GM21447 (cell line): ENCODE results near the gene KLHL11.
"Not testable (repeated sequence)": the region's sequence is repeated elsewhere in the genome, so short reads cannot be mapped to it uniquely, and the experiment has no call there.

Source experiments
- ATAC-seq: cut with Tn5 transposase; IDR thresholded peaks from one replicate; pipeline ENCODE4 v1.9.1; 2021; ENCODE audit not compliant: unreplicated experiment

The KLHL11 gene

GRCh38 chr17:41891135-41892020, 26.2 kb upstream of the KLHL11 start:
- no peak for ATAC-seq

GRCh38 chr17:41888332-41888965, 23.2 kb upstream of the KLHL11 start:
- no peak for ATAC-seq

GRCh38 chr17:41885733-41886132, 20.5 kb upstream of the KLHL11 start:
- ATAC-seq, result no peak

- no peak for ATAC-seq
Observed at GRCh38 chr17:41882756-41883155, 17.5 kb upstream of the KLHL11 start.

GRCh38 chr17:41880130-41880529, 14.9 kb upstream of the KLHL11 start:
- no peak for ATAC-seq

DNA sequence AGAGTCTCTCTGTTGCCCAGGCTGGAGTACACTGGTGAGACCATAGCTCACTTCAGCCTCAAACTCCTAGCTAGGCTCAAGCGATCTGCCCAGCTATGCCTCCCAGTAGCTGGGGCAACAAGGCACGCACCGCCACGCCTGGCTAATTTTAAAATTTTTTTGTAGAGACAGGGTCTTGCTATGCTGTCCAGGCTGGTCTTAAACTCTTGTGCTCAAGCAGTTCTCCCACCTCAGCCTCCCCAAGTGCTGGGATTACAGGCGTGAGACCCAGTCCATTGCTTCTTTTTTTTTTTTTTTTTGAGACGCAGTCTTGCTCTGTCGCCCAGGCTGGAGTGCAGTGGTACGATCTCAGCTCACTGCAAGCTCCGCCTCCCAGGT, 9.1 kb upstream of the KLHL11 start:
- not testable (repeated sequence) for ATAC-seq

GRCh38 chr17:41873559-41874292, 8.5 kb upstream of the KLHL11 start:
- no peak for ATAC-seq

- no peak for ATAC-seq
Observed at GRCh38 chr17:41871789-41872188, 6.6 kb upstream of the KLHL11 start.

GRCh38 chr17:41870627-41871026, 5.4 kb upstream of the KLHL11 start:
- no peak for ATAC-seq

DNA sequence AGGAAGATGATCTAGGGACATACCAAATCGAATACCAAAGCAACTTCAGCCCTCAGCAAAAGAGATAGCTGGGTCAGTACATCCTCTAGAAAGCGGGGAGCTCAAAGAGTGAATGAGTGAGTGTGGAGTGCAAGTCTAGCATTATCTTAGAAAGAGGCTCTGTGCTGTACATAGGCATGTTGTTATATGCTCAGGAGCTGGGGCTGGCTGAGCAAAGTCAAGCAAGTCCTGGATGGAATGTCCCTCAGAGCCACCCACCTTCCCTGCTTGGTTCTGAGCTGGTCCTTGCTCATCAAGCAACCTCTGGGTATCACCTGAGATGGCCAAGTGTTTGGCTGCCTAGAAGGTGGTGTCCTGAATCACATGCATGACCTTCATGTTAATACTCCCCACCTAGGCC, 4.9 kb upstream of the KLHL11 start:
- ATAC-seq, result no peak

DNA sequence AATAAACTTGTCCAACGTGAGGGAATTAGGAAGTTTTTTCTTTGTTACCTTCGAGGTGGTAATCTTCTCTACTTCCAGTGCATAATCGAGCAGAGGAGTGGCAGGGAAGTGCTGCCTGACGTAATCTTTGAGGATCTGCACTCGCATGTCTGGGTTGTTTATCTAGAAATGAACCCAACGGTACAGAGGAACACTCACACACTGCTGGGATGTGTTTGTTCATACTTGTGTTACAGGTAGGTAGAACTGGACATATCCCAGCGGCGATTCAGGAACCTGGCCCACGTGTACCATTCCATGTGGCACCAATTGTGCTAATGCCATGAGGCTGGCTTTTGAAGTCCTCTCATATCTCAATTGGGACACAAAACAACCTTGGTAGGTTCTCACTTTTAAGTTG, 4.2 kb upstream of the KLHL11 start:
- ATAC-seq, result no peak

DNA sequence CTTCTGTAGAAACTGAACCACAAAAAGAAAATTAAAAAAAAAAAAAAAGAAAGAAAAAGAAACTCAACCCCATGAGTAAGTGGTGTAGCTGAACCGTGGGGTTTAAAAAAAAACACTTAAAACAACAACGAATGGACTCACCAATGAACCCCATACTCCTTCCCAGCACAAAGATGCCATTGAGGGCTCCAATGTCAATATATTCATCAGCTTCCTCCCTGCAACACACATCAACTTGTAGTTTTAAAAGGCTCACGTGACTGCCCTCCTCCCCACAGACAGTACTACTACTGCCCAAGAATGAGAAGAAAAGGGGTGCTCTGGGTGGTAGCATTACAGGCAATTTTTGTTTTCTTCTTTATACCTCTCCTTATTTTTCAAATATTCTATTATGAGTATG, 3.3 kb upstream of the KLHL11 start:
- no peak for ATAC-seq

DNA sequence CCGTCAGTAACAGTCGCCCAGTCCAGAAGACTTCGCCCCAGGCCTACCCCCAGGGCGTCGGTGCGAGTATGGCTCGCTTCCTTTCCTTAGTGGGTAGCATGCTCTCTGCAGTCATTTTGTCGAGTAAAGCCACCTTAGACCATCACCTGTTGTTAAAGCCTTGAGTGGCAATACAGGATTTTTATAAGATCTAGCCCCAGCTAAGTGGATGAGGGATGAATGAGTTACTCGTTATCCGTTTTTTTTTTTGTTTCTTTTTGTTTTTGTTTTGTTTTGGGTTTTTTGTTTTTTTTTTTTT, 322 bp upstream of the KLHL11 start:
- no peak for ATAC-seq

DNA sequence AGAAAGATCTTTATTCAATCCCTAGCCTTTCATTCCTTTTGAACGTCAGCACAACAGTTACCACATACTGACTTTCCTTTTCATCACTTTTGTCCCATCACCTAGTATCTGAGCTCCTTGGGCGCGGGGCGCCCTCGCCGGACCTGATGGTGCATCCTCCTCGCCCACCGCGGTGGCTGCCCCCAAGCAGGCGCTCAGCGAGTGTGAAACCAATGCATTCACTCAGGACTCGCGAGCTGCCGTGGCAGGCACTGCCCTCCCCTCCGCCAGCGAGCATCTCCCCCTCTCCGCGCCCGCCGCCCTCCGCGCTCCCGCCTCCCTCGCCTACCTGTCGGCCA, 756 bp downstream of the KLHL11 start:
- no peak for ATAC-seq

- ATAC-seq, result no peak
Observed at GRCh38 chr17:41863074-41863848, 2.0 kb downstream of the KLHL11 start.

DNA sequence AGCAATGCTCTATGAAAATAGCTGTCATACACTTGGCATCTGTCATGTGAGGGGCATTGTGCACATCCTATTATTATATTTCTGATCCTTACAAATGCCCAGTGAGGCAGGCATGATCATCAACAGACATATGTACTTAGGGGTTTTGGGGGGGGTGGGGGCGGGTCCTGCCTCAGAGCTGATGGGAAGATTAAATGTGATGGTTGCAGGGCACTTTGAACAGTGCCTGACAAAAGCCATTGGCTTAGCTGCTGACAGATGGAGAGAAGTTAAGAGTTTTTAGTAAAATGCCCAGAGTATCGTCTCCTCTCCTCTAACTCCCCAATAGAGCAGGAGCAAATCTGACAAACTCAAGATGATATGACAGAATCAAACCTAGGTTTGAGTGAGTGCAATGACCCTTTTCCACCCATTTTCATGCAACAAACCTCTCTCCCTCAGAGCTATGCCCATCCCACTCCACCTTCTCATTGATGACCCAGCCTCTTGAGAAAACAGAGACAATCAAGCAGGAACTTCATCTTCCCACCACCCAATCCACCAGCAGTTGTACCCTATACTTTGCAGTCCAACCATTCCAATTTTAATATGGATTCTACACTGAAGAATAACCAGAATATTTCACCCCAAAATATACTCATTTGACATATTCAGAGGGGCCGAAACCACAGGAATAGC, 4.8 kb downstream of the KLHL11 start:
- no peak for ATAC-seq

GRCh38 chr17:41851382-41851781, 13.8 kb downstream of the KLHL11 start:
- ATAC-seq, result not testable (repeated sequence)

GRCh38 chr17:41849251-41849990, 15.8 kb downstream of the KLHL11 start:
- no peak for ATAC-seq

DNA sequence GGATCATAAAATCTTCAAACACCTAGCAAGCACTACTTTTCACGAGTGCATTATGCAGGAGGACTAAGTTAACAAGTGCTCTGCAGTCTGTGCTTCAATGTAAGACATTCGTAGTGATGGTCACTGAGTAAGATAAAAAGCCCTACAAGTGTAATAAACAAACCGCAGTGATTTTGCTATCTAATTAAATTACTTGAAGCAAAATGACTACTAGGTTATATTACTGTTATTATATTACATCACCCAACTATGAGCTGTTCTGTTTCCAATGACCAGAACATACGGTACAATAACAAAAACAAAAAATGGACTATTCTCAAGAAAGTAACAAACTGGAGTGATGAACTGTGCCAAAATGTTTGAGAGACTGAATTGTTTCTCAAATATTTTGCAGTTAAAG, 16.4 kb downstream of the KLHL11 start:
- no peak for ATAC-seq

- no peak for ATAC-seq
Observed at GRCh38 chr17:41844971-41845370, 20.3 kb downstream of the KLHL11 start.
